IMR-90 (cell line): ENCODE results near the gene COLEC11. TPM values are rescaled to one million over a fixed set of nuclear protein-coding genes. Genes with fewer than 3 reads are reported as not detected.

Experiments
- ATAC-seq: fragments of 200-7000 bp; cut with Tn5 transposase; 2 replicates; pipeline ENCODE4 v1.9.1; 2020; ENCODE audit warnings: low read depth, mild to moderate bottlenecking, moderate library complexity
- BruUV-seq: library from RNA; stranded (reverse); fragments of 400-500 nt; replicated peaks from 2 replicates; lab custom pipeline; 2021; lab: Mats Ljungman, UMichigan
- CTCF ChIA-PET: fragments of 300-600 bp; formaldehyde crosslinking; extraction: SDS; loops from one replicate; lab custom pipeline; 2021; ENCODE audit warnings: antibody characterized with exemption; lab: Yijun Ruan, JAX
- POLR2A ChIA-PET: fragments of 300-600 bp; sonication (Branson Sonifier 250); formaldehyde crosslinking; loops from one replicate; lab custom pipeline; 2022; ENCODE audit warnings: antibody characterized with exemption; ENCODE audit not compliant: unreplicated experiment; lab: Charles Lee
- DNase-seq: peaks from one replicate; pipeline ENCODE4 v3.0.0; 2013
- H2AFZ ChIP-seq: replicated peaks from 2 replicates; pipeline ENCODE3; 2013; ENCODE audit warnings: low read length, mild to moderate bottlenecking; ENCODE audit not compliant: poor library complexity
- H2AK5ac ChIP-seq: 2 replicates; pipeline ENCODE4 v1.6.1; 2013; ENCODE audit warnings: low read depth, low read length, inconsistent platforms
- H2AK9ac ChIP-seq: replicated peaks from 2 replicates; pipeline ENCODE3; 2013; ENCODE audit warnings: mild to moderate bottlenecking, low read depth, low read length, moderate library complexity; ENCODE audit not compliant: poor library complexity
- H2BK120ac ChIP-seq: 2 replicates; pipeline ENCODE4 v1.6.1; 2013; ENCODE audit warnings: low read depth, low read length, inconsistent platforms
- H2BK15ac ChIP-seq: 3 replicates; pipeline ENCODE4 v1.6.1; 2013; ENCODE audit warnings: low read depth, low read length, inconsistent platforms
- H2BK20ac ChIP-seq: 2 replicates; pipeline ENCODE4 v1.6.1; 2013; ENCODE audit warnings: low read depth, mild to moderate bottlenecking, inconsistent platforms, low read length, moderate library complexity
- H2BK5ac ChIP-seq: 2 replicates; pipeline ENCODE4 v1.6.1; 2013; ENCODE audit warnings: mild to moderate bottlenecking, low read depth, low read length, inconsistent platforms; ENCODE audit not compliant: poor library complexity, severe bottlenecking
- H3K14ac ChIP-seq: replicated peaks from 2 replicates; pipeline ENCODE4 v1.6.1; 2013; ENCODE audit warnings: low read depth, low read length, inconsistent platforms
- H3K18ac ChIP-seq: 2 replicates; pipeline ENCODE4 v1.6.1; 2013; ENCODE audit warnings: low read depth, low read length, control low read depth
- H3K23ac ChIP-seq: 2 replicates; pipeline ENCODE4 v1.6.1; 2013; ENCODE audit warnings: low read depth, low read length, inconsistent platforms
- H3K27ac ChIP-seq: 2 replicates; pipeline ENCODE4 v1.5.1; 2013; ENCODE audit warnings: mild to moderate bottlenecking, control low read depth, low read length; ENCODE audit not compliant: insufficient read depth
- H3K27me3 ChIP-seq: 2 replicates; pipeline ENCODE4 v1.6.1; 2013; ENCODE audit warnings: low read length; ENCODE audit not compliant: control insufficient read depth, insufficient read depth
- H3K36me3 ChIP-seq: 2 replicates; pipeline ENCODE4 v1.6.1; 2013; ENCODE audit warnings: low read length, mixed read lengths; ENCODE audit not compliant: control insufficient read depth, insufficient read depth
- H3K4ac ChIP-seq: 2 replicates; pipeline ENCODE4 v1.6.1; 2013; ENCODE audit warnings: low read depth, low read length, inconsistent platforms
- H3K4me1 ChIP-seq: 2 replicates; pipeline ENCODE4 v1.6.1; 2013; ENCODE audit warnings: low read length, mixed read lengths; ENCODE audit not compliant: control insufficient read depth, insufficient read depth
- H3K4me2 ChIP-seq: 2 replicates; pipeline ENCODE4 v1.6.1; 2013; ENCODE audit warnings: low read depth, mild to moderate bottlenecking, control low read depth, low read length, moderate library complexity
- H3K4me3 ChIP-seq: 2 replicates; pipeline ENCODE4 v1.5.1; 2013; ENCODE audit warnings: low read depth, mild to moderate bottlenecking, control low read depth, low read length, moderate library complexity; ENCODE audit not compliant: insufficient read depth
- H3K56ac ChIP-seq: 2 replicates; pipeline ENCODE4 v1.6.1; 2013; ENCODE audit warnings: low read length, inconsistent platforms; ENCODE audit not compliant: insufficient read depth; ENCODE audit errors: extremely low read depth
- H3K79me1 ChIP-seq, 2 experiments: 2 replicates each; pipeline ENCODE4 v1.6.1; 2013; ENCODE audit warnings: low read length in 2 of 2, inconsistent platforms in 1 of 2, low read depth in 1 of 2
- H3K9ac ChIP-seq: 2 replicates; pipeline ENCODE4 v1.6.1; 2013; ENCODE audit warnings: low read depth, low read length, control low read depth
- H3K9me1 ChIP-seq: 2 replicates; pipeline ENCODE4 v1.6.1; 2013; ENCODE audit warnings: low read length, inconsistent platforms; ENCODE audit not compliant: insufficient read depth
- H3K9me3 ChIP-seq: 2 replicates; pipeline ENCODE4 v1.6.1; 2013; ENCODE audit warnings: low read length; ENCODE audit not compliant: control insufficient read depth, insufficient read depth
- H4K20me1 ChIP-seq: 2 replicates; pipeline ENCODE4 v1.6.1; 2013; ENCODE audit warnings: low read length, inconsistent platforms; ENCODE audit not compliant: insufficient read depth
- H4K5ac ChIP-seq: 2 replicates; pipeline ENCODE4 v1.6.1; 2013; ENCODE audit warnings: mild to moderate bottlenecking, low read depth, low read length, control low read depth
- H4K8ac ChIP-seq, 2 experiments: 2 replicates each; pipeline ENCODE4 v1.6.1; 2013; ENCODE audit warnings: low read depth in 2 of 2, low read length in 2 of 2, control low read depth in 1 of 2, inconsistent platforms in 1 of 2
- H4K91ac ChIP-seq: 2 replicates; pipeline ENCODE4 v1.6.1; 2013; ENCODE audit warnings: low read depth, low read length, inconsistent platforms; ENCODE audit not compliant: insufficient read depth
- BHLHE40 ChIP-seq: fragments of 150-350 bp; IDR thresholded peaks from 2 replicates; pipeline ENCODE4 v1.6.1; 2016; ENCODE audit warnings: mild to moderate bottlenecking, low read depth, low read length
- CEBPB ChIP-seq: IDR thresholded peaks from 2 replicates; pipeline ENCODE4 v1.6.1; 2012; ENCODE audit warnings: low read depth, low read length, improper control_type of control experiment
- CHD1 ChIP-seq: IDR thresholded peaks from 2 replicates; pipeline ENCODE4 v1.6.1; 2012; ENCODE audit warnings: low read depth, low read length, improper control_type of control experiment
- ELK1 ChIP-seq: fragments of 150-350 bp; IDR thresholded peaks from 2 replicates; pipeline ENCODE4 v1.6.1; 2016; ENCODE audit warnings: low read depth, mild to moderate bottlenecking, low read length, moderate library complexity, borderline replicate concordance
- FOS ChIP-seq: fragments of 150-350 bp; IDR thresholded peaks from 2 replicates; pipeline ENCODE4 v1.6.1; 2016; ENCODE audit warnings: low read depth, low read length
- MAFK ChIP-seq: IDR thresholded peaks from 2 replicates; pipeline ENCODE4 v1.6.1; 2012; ENCODE audit warnings: low read depth, low read length, improper control_type of control experiment
- MXI1 ChIP-seq: IDR thresholded peaks from 2 replicates; pipeline ENCODE4 v1.6.1; 2012; ENCODE audit warnings: low read depth, mild to moderate bottlenecking, low read length, moderate library complexity, borderline replicate concordance
- NFE2L2 ChIP-seq: fragments of 150-350 bp; IDR thresholded peaks from 2 replicates; pipeline ENCODE4 v1.6.1; 2016; ENCODE audit warnings: low read depth, mild to moderate bottlenecking, low read length
- POLR2A ChIP-seq: IDR thresholded peaks from 2 replicates; pipeline ENCODE4 v1.6.1; 2012; ENCODE audit warnings: mild to moderate bottlenecking, low read depth, low read length
- RAD21 ChIP-seq: IDR thresholded peaks from 2 replicates; pipeline ENCODE4 v1.6.1; 2012; ENCODE audit warnings: low read length, improper control_type of control experiment
- RCOR1 ChIP-seq: IDR thresholded peaks from 2 replicates; pipeline ENCODE4 v1.6.1; 2012; ENCODE audit warnings: mild to moderate bottlenecking, low read length, improper control_type of control experiment; ENCODE audit not compliant: insufficient replicate concordance
- RFX5 ChIP-seq: IDR thresholded peaks from 2 replicates; pipeline ENCODE4 v1.8.0; 2012; ENCODE audit warnings: low read depth, mild to moderate bottlenecking, low read length, moderate library complexity
- USF2 ChIP-seq: fragments of 150-350 bp; IDR thresholded peaks from 2 replicates; pipeline ENCODE4 v1.6.1; 2017; ENCODE audit warnings: mild to moderate bottlenecking, antibody characterized with exemption, low read length, low read depth
- WGBS, 2 experiments: methylation state at CpG; one replicate each; pipeline versions ENCODE4 v1.1.5 to v1.1.7; 2013; ENCODE audit warnings: missing lambda C conversion rate in 2 of 2; ENCODE audit not compliant: insufficient read length in 1 of 2; ENCODE audit errors: extremely low coverage in 2 of 2; 5-methylcytosine and 5-hydroxymethylcytosine counted together
- dilution Hi-C: fragments of 300-500 bp; cut with HindIII; formaldehyde crosslinking; loops from one replicate; pipeline ENCODE4 v1.14.3; 2018; ENCODE audit warnings: low sequenced_read_pairs; ENCODE audit not compliant: unreplicated experiment
- in situ Hi-C: fragments of 300-500 bp; cut with MboI; formaldehyde crosslinking; loops from 3 replicates; pipeline ENCODE4 v1.14.3; 2019; ENCODE audit warnings: low sequenced_read_pairs, inconsistent platforms, mixed read lengths
- intact Hi-C: fragments of 100-400 bp; cut with micrococcal nuclease; formaldehyde crosslinking; loops from 2 replicates; pipeline ENCODE4 v1.10.0; 2022
- polyA plus RNA-seq, 3 experiments: library from polyadenylated mRNA; depleted of rRNA; stranded (reverse); fragments of >200 nt; gene quantifications; 2 replicates each; pipeline ENCODE4 v1.2.3, GENCODE V29; 2012; ENCODE audit warnings: low replicate concordance in 1 of 3
- total RNA-seq: library from RNA; depleted of rRNA; stranded (reverse); fragments of >200 nt; gene quantifications from 2 replicates; pipeline ENCODE4 v1.2.3, GENCODE V29; 2012

The COLEC11 gene
- total and polyA plus RNA-seq, 2 of the 4 experiments (the other 2 are of a cell fraction): under 0.01 to 0.24 TPM

GRCh38 chr2:3602553-3603339 lies 7.8 kb downstream of the COLEC11 start (continued):
- no peak for TF ChIP-seq USF2

- Histone ChIP-seq H3K23ac (no peak overlapping the region), H3K27ac (no peak overlapping the region), H2AFZ (no peak overlapping the region), H3K79me1 (no peaks in the 10 kb centered on the region), H3K9me1 (no peaks in the 10 kb centered on the region), H2AK9ac (no peak overlapping the region), H3K4ac (no peak overlapping the region), H3K27me3 (peaks cover 4% of the 10 kb centered on the region; the same call in 1 of the 2 replicates), H3K4me1 (peaks cover 1% of the 10 kb centered on the region; the same call in 1 of the 2 replicates), H3K18ac (no peak overlapping the region), H3K56ac (no peak overlapping the region), H4K91ac (no peak overlapping the region), H3K4me2 (no peak overlapping the region), H4K20me1 (no peaks in the 10 kb centered on the region), H2BK5ac (no peak overlapping the region), H4K8ac (no peak overlapping the region), H3K9ac (no peak overlapping the region), H3K4me3 (no peak overlapping the region), H3K14ac (no peak overlapping the region), H3K9me3 (no peaks in the 10 kb centered on the region), H2BK15ac (no peak overlapping the region), H3K36me3 (no peaks in the 10 kb centered on the region), H2BK20ac (no peak overlapping the region), H4K5ac (no peak overlapping the region), H2AK5ac (no peak overlapping the region), H2BK120ac (no peak overlapping the region)
- intact Hi-C loops (no loop called here), dilution Hi-C loops (no loop called here), in situ Hi-C loops (no loop called here)
- ChIA-PET POLR2A (no interaction called here), CTCF (interaction anchor here (0.6 kb wide), 1 partner anchor 173 kb away, joined by 3 read pairs; no protein-coding TSS in a partner anchor)
- WGBS, 2 experiments: 100% methylated on average over 7 of the region's 19 CpGs; no CpG with 5 or more reads in 1 of the 2 experiments
- no peak for DNase-seq
- no TSS peak for BruUV-seq
- ATAC-seq: no peak
- TF ChIP-seq RFX5 (no peak), RCOR1 (no peak), MAFK (no peak), ELK1 (no peak), CEBPB (no peak), RAD21 (no peak), CHD1 (no peak), NFE2L2 (no peak), BHLHE40 (no peak), MXI1 (no peak), POLR2A (no peak), USF2 (no peak), FOS (no peak)
Measured at GRCh38 chr2:3603536-3604206, 8.8 kb downstream of the COLEC11 start.
